Thymus (tissue), 11 donors: Measurements from ENCODE around the gene GALNT11. TPM values are rescaled to one million over a fixed set of nuclear protein-coding genes. Genes with fewer than 3 reads are reported as not detected.

Experiments
- DNase-seq, 9 donors: peaks; one replicate each; pipeline ENCODE4 v3.0.0-alpha.2; 2013; ENCODE audit warnings: low spot score in 9 of 9, low read depth in 6 of 9, missing footprints in 1 of 9
- H3K27ac ChIP-seq, 2 donors: one replicate each; pipeline ENCODE4 v1.5.1; 2013; ENCODE audit warnings: control low read depth in 1 of 2, low read depth in 1 of 2, low read length in 1 of 2, mild to moderate bottlenecking in 1 of 2, moderate library complexity in 1 of 2
- H3K27me3 ChIP-seq, 2 donors: one replicate each; pipeline ENCODE4 v1.5.1; 2013; ENCODE audit warnings: low read length in 1 of 2; ENCODE audit not compliant: control insufficient read depth in 2 of 2, insufficient read depth in 1 of 2
- H3K36me3 ChIP-seq, 2 donors: one replicate each; pipeline ENCODE4 v1.5.1; 2013; ENCODE audit warnings: low read length in 1 of 2, mild to moderate bottlenecking in 1 of 2, moderate library complexity in 1 of 2; ENCODE audit not compliant: control insufficient read depth in 2 of 2, insufficient read depth in 2 of 2
- H3K4me1 ChIP-seq, 2 donors: one replicate each; pipeline ENCODE4 v1.5.1; 2013; ENCODE audit warnings: low read length in 2 of 2; ENCODE audit not compliant: control insufficient read depth in 2 of 2, insufficient read depth in 2 of 2
- H3K4me3 ChIP-seq, 2 donors: one replicate each; pipeline ENCODE4 v1.5.1; 2013; ENCODE audit warnings: low read length in 2 of 2, control low read depth in 1 of 2, mild to moderate bottlenecking in 1 of 2
- H3K9me3 ChIP-seq, 2 donors: one replicate each; pipeline ENCODE4 v1.5.1; 2013; ENCODE audit warnings: low read length in 1 of 2, mild to moderate bottlenecking in 1 of 2; ENCODE audit not compliant: control insufficient read depth in 2 of 2, insufficient read depth in 1 of 2
- WGBS: extraction: QIAGEN DNeasy Blood & Tissue Kit; methylation state at CpG from one replicate; pipeline ENCODE4 v1.1.7; 2013; 5-methylcytosine and 5-hydroxymethylcytosine counted together
- polyA plus RNA-seq: library from polyadenylated mRNA; stranded (reverse); fragments of 200-250 nt; gene quantifications from one replicate; pipeline ENCODE4 v1.2.3, GENCODE V29; 2013
- total RNA-seq: library from RNA; stranded (reverse); fragments of 120-200 nt; gene quantifications from one replicate; pipeline ENCODE4 v1.2.4, GENCODE V29; 2013
- donor health status: healthy.

GALNT11 gene
- total and polyA plus RNA-seq, 2 donors, result 32.0 to 48.8 TPM

- no peaks in the 10 kb centered on the region for H3K4me1 ChIP-seq
- H3K9me3 ChIP-seq, result no peaks in the 10 kb centered on the region
- 83% methylated on average over 14 of the region's 14 CpGs for WGBS
- no peak overlapping the region for H3K27ac ChIP-seq
- peaks cover 0 to 9% of the 10 kb centered on the region in 2 donors for H3K27me3 ChIP-seq
- no peak overlapping the region for H3K4me3 ChIP-seq
- H3K36me3 ChIP-seq, result no peaks in the 10 kb centered on the region
- no peak for DNase-seq
Measured at GRCh38 chr7:151993977-151994676, 31.3 kb upstream of the GALNT11 start.

- H3K27ac ChIP-seq, result no peak overlapping the region
- no peaks in the 10 kb centered on the region for H3K9me3 ChIP-seq
- peaks cover 0 to 2% of the 10 kb centered on the region in 2 donors for H3K27me3 ChIP-seq
- no peak for DNase-seq
- WGBS, result 92% methylated on average over 6 of the region's 6 CpGs
- H3K36me3 ChIP-seq, result no peaks in the 10 kb centered on the region
- no peaks in the 10 kb centered on the region for H3K4me1 ChIP-seq
- H3K4me3 ChIP-seq, result no peak overlapping the region
Measured at GRCh38 chr7:151999424-152000090, 25.9 kb upstream of the GALNT11 start.

- WGBS, result 98% methylated on average over 1 of the region's 1 CpG
- no peak overlapping the region for H3K4me3 ChIP-seq
- no peaks in the 10 kb centered on the region for H3K9me3 ChIP-seq
- peaks cover 0 to 2% of the 10 kb centered on the region in 2 donors for H3K27me3 ChIP-seq
- H3K27ac ChIP-seq, result no peak overlapping the region
- H3K36me3 ChIP-seq, result no peaks in the 10 kb centered on the region
- DNase-seq, result no peak
- H3K4me1 ChIP-seq, result no peaks in the 10 kb centered on the region
Measured at GRCh38 chr7:152000191-152000590, 25.3 kb upstream of the GALNT11 start.

- H3K4me1 ChIP-seq, result no peaks in the 10 kb centered on the region
- H3K4me3 ChIP-seq, result no peak overlapping the region
- 95% methylated on average over 6 of the region's 6 CpGs for WGBS
- H3K36me3 ChIP-seq, result no peaks in the 10 kb centered on the region
- H3K27me3 ChIP-seq, result no peaks in the 10 kb centered on the region
- H3K27ac ChIP-seq, result no peak overlapping the region
- DNase-seq, result no peak
- no peaks in the 10 kb centered on the region for H3K9me3 ChIP-seq
Measured at GRCh38 chr7:152006336-152006735, 19.1 kb upstream of the GALNT11 start.

GRCh38 chr7:152011860-152012259, 13.6 kb upstream of the GALNT11 start:
- 90% methylated on average over 3 of the region's 3 CpGs for WGBS
- Histone ChIP-seq H3K36me3 (no peaks in the 10 kb centered on the region), H3K27me3 (no peaks in the 10 kb centered on the region), H3K4me1 (no peaks in the 10 kb centered on the region), H3K27ac (no peak overlapping the region), H3K9me3 (no peaks in the 10 kb centered on the region), H3K4me3 (no peak overlapping the region)
- no peak for DNase-seq

- no peaks in the 10 kb centered on the region for H3K27me3 ChIP-seq
- no peaks in the 10 kb centered on the region for H3K9me3 ChIP-seq
- H3K4me1 ChIP-seq, result no peaks in the 10 kb centered on the region
- H3K27ac ChIP-seq, result no peak overlapping the region
- no peak overlapping the region for H3K4me3 ChIP-seq
- 96% methylated on average over 3 of the region's 3 CpGs for WGBS
- no peaks in the 10 kb centered on the region for H3K36me3 ChIP-seq
- no peak for DNase-seq
Measured at GRCh38 chr7:152013230-152013629, 12.2 kb upstream of the GALNT11 start.

GRCh38 chr7:152013974-152014373, 11.5 kb upstream of the GALNT11 start:
- Histone ChIP-seq H3K4me3 (no peak overlapping the region), H3K9me3 (no peaks in the 10 kb centered on the region), H3K36me3 (no peaks in the 10 kb centered on the region), H3K27ac (no peak overlapping the region), H3K4me1 (no peaks in the 10 kb centered on the region), H3K27me3 (no peaks in the 10 kb centered on the region)
- DNase-seq, result no peak
- 96% methylated on average over 4 of the region's 4 CpGs for WGBS

- H3K27me3 ChIP-seq, result no peaks in the 10 kb centered on the region
- no peak overlapping the region for H3K4me3 ChIP-seq
- 91% methylated on average over 5 of the region's 5 CpGs for WGBS
- H3K36me3 ChIP-seq, result no peaks in the 10 kb centered on the region
- H3K4me1 ChIP-seq, result no peaks in the 10 kb centered on the region
- H3K27ac ChIP-seq, result no peak overlapping the region
- H3K9me3 ChIP-seq, result no peaks in the 10 kb centered on the region
- DNase-seq, result no peak
Measured at GRCh38 chr7:152014722-152015121, 10.8 kb upstream of the GALNT11 start.

GRCh38 chr7:152015600-152015999, 9.9 kb upstream of the GALNT11 start:
- DNase-seq, result no peak
- no peak overlapping the region for H3K27ac ChIP-seq
- 96% methylated on average over 7 of the region's 7 CpGs for WGBS

More at GRCh38 chr7:152015600-152015999, 9.9 kb upstream of the GALNT11 start:
- Histone ChIP-seq H3K27me3 (no peaks in the 10 kb centered on the region), H3K36me3 (no peaks in the 10 kb centered on the region), H3K4me3 (no peak overlapping the region), H3K4me1 (no peaks in the 10 kb centered on the region), H3K9me3 (no peaks in the 10 kb centered on the region)
